HG02759 (cell line): ENCODE data around the gene AKAIN1.

Experiments
- ATAC-seq: cut with Tn5 transposase; IDR thresholded peaks from one replicate; pipeline ENCODE4 v1.9.1; 2021; ENCODE audit warnings: mild to moderate bottlenecking, moderate library complexity; ENCODE audit not compliant: unreplicated experiment

Gene AKAIN1

DNA sequence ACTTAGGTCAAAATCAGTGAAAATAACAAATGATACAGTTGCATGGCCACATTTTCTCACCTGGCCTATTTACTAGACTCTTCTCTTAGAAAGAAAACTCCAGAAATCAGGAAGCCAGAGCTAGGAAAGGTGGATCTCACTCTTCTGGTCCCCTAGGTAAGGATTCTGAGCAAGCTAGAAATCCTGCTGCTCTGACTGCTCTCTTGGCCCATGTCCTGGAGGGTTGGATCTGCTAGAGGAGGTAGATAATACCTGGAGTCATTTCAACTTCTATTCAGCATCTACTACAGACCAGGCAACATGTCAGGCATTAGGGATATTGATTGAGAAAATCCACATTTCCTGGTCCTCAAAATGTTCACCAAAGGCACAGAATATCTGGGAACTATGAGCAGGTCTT, 34.9 kb downstream of the AKAIN1 start:
- ATAC-seq, result no peak

DNA sequence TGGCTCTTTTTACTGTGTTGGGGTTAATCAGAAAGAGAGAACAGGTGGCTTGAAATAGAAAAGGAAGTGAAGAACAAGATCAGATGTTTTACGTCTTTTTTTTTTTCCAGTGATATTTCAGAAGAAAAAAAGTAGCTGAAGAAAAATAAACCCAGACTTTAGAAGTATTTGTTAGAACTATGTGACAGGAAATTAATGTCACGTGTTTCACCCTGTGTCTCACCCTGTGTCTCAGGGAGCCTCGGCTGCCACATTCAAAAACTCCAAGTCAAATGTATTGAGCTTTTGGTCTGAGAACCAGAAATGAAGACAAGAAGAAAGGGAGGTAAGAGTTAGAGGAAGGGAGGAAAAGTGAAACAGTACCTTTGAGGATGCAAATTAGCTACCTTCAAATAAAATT, 38.0 kb downstream of the AKAIN1 start:
- ATAC-seq, result no peak

DNA sequence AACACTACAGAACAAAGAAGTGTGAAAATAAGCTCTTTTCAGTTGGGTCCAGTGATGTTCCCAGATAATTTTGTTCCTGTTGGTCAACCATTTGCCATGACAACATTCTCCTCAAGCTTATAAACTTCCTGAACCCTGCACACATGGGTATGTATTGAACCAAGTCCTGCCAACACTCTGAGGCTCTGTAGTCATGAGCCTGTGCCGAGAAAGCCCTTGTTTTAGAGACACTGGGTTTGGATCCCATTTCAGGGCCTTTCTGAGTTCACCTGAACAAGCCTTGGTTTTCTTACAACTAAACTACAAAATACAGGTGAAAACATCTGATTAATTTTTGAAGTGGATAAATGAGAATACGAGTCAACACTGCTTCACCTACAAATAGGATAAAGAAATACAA, 38.5 kb downstream of the AKAIN1 start:
- no peak for ATAC-seq

DNA sequence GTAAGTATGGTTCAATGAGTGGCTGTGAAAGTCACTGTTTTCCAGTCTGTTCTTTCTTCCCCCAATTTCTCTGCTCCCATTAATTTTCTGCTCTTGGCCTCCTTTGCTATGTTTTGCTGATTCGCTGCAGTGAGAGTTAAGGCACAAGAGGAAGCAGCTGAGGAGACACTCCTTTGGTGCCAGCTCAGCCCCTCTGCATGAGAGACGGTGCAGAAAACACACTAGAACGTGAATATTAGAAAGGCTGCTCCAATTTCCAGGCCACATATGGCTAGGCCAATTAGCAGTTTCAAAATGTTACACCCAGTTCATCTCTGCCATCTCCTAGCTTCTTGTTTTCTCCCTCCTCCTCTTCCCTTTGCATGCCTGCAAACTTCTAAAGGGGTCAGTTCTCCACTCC, 38.9 kb downstream of the AKAIN1 start:
- no peak for ATAC-seq

DNA sequence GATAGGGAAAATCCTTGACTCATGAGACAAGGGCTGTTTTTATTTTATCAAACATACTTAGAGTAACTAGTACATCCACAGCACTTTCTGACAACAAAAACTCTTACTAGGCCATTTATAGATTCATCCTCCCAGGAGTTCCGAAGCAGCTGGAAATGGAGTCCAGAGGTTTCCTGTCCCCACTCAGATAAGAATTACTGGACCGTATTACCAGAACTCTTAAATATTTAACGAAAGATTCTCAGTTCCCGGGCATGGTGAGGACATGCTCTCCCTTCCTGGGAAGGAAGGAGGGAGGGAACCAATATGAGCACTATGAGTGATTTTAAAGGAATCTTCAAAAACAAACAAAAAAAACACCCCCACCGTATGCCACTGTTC, 41.2 kb downstream of the AKAIN1 start:
- no peak for ATAC-seq

DNA sequence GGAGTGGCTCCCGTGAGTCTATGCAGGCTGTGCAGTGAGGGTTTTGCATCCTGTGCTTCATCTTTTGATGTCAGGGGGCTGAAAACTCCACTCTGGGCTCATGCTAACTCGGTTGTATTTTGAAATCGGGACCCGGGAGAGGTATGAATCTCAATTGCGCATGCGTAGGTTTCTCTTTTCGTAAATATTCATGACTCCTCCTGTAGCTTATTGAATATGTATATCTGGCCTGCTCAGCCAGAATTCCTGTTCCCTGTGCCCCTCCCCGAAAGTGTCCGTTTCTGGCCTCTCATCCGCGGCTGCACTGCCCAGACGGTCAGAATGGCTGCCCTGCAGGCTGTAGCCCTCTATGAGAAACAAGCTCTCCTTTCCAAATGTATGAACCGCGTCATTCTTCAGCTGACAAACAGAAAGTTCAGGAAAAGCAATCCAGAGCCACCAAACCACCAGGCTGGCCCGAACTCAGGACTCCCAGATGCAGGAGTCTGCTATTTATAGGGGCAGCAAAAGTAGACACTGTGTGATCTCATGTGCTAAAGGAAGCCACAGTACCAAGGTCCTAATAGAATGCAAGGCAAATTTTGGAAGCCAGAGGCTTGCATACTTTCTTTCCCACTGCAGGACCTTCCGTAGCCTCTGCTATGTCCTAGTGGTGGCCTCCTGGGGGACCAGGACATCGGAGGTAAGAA, 41.7 kb downstream of the AKAIN1 start:
- no peak for ATAC-seq

DNA sequence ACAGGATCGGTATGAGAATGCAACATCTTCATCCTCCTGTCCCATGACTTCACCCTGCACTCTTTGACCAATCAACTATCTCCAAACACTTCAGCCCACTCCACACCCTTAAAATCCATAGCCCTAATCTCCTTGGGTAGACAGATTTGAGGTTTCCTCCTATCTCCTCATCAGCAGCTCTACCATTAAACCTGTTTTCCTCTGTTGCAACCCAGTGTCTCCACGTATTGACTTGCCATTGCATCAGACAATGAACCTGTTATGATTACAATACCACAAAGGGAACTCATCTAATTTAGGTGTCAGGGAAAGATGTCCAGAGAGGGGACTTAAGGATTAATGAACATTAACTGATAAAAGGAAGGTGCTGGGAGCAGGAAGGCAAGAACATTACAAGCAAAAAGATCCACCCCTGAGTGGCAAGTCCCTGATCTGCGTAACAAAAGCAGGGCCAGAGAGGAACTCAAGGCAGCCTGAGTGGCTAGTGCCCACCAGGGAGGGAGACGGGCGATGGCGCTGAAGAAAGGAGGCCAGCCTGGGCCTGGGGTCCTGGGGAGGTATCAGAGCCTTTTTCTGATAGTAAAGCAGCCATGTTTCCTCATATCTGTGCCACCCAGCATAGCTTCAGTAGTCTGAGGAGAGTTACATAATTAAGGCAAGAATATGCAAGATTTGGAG, 44.6 kb downstream of the AKAIN1 start:
- ATAC-seq, result no peak

DNA sequence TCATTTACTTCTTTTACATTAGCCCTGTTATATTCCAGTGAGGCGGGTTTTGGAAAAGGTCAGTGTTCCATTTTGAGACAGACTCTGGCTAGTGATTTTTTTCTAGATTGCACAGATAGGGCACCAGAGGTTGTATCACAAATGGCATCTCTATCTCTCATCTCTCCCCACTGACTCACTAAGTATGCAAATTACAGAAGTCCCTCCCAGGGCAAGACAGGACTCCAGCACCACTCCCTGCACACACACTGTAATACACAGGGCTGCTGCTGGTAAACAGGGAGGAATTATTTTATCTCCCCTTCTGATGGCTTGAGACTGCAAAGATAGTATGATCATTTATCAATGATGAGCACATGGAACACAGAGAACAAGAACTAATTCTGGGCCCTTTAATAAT, 46.2 kb downstream of the AKAIN1 start:
- ATAC-seq, result no peak

DNA sequence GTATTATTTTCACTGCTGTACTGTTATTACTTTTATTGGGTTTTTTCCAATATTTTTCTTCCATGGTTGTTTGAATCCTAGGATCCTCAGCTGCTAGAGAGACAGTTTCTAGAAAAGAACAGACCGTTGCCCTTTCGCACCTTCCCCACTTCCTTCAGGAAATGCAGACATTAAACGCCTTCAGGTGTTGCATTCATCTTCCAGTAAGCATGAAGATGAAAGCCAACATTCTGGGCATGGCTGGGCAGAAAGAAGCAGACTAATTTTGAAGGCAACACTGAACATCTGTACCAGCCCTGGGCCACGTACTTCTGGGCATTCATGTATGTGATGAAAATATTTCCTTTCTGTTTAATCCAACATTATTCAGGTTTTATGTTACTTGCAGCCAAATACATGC, 51.0 kb downstream of the AKAIN1 start:
- no peak for ATAC-seq

DNA sequence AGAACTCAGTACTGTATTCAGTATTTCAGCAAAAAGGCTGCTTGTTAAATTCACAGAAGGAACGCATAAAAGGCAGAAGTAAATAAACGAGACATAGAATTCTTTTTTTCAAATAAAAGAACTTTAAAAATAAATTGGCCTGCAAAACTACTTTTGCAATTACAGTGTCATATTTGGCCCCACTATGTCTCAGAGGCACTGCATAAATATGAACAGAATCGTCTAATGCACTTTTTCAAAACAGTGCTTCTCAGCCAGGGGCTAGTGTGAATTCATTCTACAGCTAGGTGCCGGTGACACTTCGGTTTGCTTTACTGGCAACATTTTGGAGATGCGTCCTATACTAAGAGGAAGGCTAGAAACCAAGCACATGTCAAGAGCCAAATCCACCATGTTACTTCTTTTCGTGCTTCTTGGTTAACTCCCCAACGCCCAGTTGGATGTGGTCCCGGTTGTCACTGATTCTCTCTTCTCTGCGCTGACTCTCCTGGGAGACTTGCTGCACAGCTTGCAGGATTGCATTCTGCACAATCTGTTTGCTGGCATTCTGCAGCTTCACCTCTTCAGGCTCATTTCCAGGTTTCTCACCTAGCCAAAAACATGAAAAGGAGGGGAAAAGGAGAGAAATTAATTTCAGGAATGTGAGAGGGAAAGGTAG, 51.8 kb downstream of the AKAIN1 start:
- no peak for ATAC-seq

DNA sequence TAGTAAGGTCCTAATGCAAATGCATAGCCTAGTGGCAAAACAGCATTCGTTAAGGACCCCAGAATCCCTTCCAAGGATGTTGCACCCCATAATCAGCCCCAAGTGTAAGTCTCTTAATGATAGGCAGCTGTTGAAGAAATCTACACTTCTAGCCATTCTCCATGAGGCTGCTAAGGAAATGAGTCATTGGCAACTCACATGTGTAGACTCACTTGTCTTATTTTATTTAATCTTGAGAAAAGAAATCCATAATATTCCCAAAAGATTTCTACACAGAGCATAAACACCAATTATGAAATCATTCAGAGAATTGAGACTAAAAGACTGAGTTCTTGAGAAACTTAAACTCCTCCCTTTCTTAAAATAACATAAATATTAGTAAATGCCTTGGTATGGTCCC, 52.4 kb downstream of the AKAIN1 start:
- no peak for ATAC-seq

DNA sequence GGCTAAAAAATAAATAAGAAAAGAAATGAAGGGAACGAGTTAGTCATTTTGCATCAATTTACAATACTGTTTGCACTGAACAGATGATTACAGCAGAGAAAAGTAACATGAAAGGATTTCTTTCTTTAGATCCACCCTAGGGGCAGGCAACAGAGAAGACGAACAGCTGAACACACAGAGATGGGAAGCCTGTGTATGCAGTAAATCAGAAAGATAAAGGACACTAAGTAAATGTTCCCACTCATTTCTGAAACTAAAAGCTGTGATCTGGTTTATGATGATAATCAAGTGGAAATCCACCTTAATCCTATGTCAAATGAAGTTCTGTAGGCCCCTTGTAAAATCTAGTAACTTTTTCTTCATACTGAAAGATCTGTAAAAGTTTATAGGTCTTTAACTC, 54.2 kb downstream of the AKAIN1 start:
- no peak for ATAC-seq

DNA sequence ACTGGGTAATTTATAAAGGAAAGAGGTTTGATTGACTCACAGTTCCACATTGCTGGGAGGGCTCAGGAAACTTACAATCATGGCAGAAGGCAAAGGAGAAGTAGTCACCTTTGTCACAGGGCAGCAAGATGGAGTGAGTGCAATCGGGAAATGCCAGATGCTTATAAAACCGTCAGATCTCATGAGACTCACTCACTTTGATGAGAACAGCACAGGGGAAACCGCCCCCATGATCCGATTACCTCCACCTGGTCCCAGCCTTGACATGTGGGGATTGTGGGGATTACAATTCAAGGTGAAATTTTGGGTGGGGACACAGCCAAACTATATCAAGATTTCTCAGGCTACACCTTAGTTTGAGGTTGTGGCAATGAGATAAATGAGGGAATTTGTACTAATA, 54.9 kb downstream of the AKAIN1 start:
- no peak for ATAC-seq

DNA sequence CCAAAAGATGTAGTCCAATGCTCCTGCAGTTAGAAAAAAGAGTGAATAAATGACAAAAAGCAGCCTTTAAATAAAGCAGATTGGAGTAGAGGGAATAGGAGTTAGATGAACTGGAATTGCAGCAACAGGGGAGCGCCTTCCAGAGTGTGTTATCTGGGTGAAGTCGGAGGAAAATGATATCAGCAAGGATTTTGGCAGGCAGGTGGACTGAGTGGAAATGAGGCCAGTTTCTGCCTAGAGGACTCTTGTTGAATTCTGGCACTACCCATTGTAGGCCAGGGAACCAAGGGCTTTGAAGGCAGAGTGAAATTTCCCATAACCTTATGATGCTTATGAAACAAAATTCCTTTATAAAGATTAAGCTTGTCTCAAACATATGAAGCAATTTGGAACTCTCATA, 59.8 kb downstream of the AKAIN1 start:
- ATAC-seq, result no peak

DNA sequence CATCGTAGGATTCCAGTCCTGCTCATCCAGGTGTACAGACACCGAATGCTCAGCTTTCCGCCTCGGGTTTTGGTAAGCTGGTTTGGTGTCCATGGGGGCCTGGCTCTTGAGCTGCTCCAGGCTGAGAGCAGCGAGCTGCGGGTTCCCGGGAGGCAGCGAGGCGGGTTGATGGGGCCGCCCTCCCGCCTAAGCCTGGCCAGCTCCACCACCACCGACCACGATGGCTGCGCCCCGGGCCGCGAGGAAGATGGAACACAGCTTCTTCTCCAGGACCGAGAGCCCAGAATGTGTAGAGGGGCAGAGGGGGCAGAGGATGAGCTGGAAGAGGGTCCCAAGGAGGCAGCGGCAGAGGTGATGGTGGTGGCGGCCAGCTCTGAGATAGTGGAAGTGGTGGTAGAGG, 64.1 kb downstream of the AKAIN1 start:
- no peak for ATAC-seq

DNA sequence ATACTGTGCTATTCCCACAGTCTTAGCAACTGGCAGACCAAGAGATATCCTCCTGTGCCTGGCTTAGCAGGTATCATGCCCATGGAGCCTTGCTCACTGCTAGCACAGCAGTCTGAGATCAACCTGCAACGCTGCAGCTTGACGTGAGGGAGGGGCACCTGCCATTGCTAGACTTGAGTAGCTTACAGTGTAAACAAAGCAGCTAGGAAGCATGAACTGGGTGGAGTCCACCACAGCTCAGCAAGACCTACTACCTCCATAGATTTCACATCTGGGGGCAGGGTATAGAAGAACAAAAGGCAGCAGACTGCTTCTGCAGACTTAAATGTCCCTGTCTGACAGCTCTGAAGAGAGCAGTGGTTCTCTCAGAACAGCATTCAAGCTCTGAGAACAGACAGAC, 74.8 kb downstream of the AKAIN1 start:
- no peak for ATAC-seq

DNA sequence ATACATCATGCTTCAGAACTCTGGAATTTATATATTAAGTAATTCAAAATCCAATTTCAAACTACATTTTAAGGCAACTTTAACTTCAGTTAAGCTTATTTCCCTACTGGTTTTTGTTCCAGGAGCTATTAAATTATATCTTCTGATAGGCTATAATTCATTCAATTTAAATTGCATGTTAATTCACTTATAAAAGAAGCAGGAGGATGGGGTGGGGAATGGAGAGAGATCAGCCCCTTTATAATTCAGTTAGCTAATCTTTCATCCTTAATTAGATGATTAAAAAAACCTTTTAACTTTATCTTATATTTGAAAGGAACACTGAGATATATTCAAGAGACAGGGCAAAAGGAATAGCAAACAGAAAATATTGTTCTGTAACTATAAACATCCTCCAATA, 86.8 kb downstream of the AKAIN1 start:
- ATAC-seq, result no peak

DNA sequence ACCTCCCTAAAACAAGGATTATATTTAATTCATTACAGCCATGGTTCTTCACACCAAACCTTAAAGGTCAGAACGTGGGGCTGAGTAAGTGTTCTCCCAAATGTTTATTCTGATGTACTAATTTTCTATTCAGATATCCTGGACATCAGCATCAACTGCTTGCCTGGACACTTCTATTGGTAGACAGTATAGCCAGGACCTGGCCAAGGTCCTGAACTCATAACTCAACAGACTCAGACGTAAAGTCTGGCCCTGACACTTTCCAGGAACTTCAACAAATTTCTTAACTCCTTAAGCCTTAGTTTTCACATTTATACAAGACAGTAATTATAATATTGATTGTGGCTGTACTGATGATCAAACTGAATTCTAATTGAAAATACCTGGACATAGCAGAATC, 89.1 kb downstream of the AKAIN1 start:
- ATAC-seq, result no peak

DNA sequence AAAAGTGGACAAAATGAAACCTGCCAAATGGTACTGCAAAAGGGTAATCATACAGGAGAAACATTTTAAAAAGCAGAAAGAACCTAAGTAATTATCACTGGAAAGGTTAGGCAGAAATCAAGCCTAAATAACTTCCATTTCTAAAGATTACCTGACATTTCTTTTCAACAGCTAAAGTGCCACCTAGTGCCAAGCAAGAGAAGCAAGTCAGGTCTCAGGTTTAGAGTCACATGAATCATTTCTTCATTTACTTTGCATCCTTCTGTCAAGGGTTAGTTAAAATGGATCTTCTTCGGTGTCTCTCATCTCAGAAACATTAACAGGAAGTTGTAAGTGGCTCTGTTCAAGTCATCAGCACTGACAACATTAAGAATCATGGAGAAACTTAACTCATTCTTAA, 90.3 kb downstream of the AKAIN1 start:
- ATAC-seq, result no peak

DNA sequence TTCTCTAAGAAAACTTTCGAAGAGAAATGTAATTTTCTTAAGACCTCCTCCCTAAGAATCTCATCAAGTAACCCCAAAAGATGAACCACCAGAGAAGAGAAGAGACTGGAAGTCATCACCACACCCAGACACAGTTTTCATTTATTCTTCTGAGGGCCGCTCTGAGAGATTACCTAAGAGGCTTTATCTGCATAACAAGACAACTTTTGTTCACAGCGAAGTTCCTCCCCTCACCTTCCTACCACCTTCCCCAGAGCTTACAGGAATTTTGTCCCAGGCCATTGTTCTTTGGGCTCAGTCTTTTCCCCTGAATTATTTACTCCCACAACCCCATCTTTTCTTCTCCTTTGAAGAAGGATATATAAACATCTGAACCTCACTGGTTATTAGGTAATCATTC, 92.8 kb downstream of the AKAIN1 start:
- ATAC-seq, result no peak

DNA sequence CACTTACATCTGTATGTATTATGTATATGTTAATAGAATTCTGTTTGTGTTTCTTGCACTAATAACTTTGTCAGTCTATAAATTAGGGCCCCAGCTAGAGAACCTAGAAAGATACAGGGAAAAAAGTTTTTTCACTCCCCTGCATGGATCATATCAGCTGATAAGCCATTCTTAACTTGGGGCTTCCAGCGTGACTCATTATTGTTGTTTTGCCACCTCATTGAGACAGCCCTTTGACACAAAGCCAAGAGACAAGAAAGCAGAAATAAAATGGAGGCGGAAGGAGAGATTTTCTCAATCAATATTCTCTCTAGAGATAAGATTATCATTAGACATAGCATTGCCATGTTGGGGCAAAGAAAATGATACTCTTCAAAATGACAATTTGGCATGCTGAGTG, 93.4 kb downstream of the AKAIN1 start:
- ATAC-seq, result no peak

DNA sequence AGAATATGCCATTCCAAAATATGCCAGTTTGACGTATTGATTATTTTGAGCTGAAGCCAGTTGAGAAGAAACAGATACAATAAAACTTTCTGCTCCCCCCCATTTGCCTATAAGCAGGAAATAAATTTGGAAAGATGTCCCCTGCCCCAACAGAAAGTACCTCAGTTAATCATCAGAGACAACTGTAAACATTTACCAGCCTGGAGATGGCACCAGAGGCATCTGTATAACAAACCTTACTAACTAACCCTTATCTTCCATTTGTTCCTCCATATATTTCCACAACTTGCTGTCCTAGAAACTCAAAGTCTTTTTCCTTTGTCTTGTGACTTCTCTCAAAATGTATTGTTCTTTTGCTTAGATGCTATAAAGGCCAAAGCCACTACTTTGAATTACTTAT, 93.8 kb downstream of the AKAIN1 start:
- no peak for ATAC-seq
